ENCODE data around the gene COMMD10. TPM values are rescaled to one million over a fixed set of nuclear protein-coding genes. Genes with fewer than 3 reads are reported as not detected.

Gene COMMD10
- total RNA-seq, 3 donors from 2014 or later: 37.6 to 57.8 (median 54.1) TPM

- TF ChIP-seq POLR2AphosphoS5 (IDR thresholded peaks at IDR 0.05) (no peak), POLR2A (IDR thresholded peaks at IDR 0.05) (no peak), CTCF (IDR thresholded peaks at IDR 0.05) (no peak)
- H3K4me1 ChIP-seq: no peaks in the 10 kb centered on the region
- no peaks in the 10 kb centered on the region for H3K27me3 ChIP-seq
- H3K4me3 ChIP-seq: no peak overlapping the region
- H3K9me3 ChIP-seq: peaks cover 0 to 26% of the 10 kb centered on the region in 2 donors
- no peak for DNase-seq (ENCODE audit: low spot score in 2 of 2)
- intact Hi-C loops (cut with DNase I; ENCODE audit: low total_unique reads): no loop called here
- no peaks in the 10 kb centered on the region for H3K36me3 ChIP-seq
- H3K27ac ChIP-seq: no peak overlapping the region
These were observed 195.5 kb downstream of the COMMD10 start for GRCh38 chr5:116280149-116280803.

GRCh38 chr5:116281309-116281708 is 196.5 kb downstream of the COMMD10 start:
- intact Hi-C loops (cut with DNase I; ENCODE audit: low total_unique reads): no loop called here

GRCh38 chr5:116288524-116288923 is 203.7 kb downstream of the COMMD10 start:
- H3K36me3 ChIP-seq: peaks cover 6% of the 10 kb centered on the region
- H3K4me1 ChIP-seq: no peaks in the 10 kb centered on the region
- H3K27me3 ChIP-seq: no peaks in the 10 kb centered on the region
- no peak overlapping the region for H3K4me3 ChIP-seq
- H3K27ac ChIP-seq: no peak overlapping the region
- TF ChIP-seq CTCF (IDR thresholded peaks at IDR 0.05) (no peak), POLR2AphosphoS5 (IDR thresholded peaks at IDR 0.05) (no peak), POLR2A (IDR thresholded peaks at IDR 0.05) (no peak)
- intact Hi-C loops (cut with DNase I; ENCODE audit: low total_unique reads): no loop called here
- H3K9me3 ChIP-seq: peaks cover 13 to 22% of the 10 kb centered on the region in 2 donors
- DNase-seq (ENCODE audit: low spot score in 2 of 2): no peak

More at GRCh38 chr5:116281309-116281708, 196.5 kb downstream of the COMMD10 start:
- Histone ChIP-seq H3K4me3 (no peak overlapping the region), H3K27me3 (no peaks in the 10 kb centered on the region), H3K9me3 (peaks cover 0 to 18% of the 10 kb centered on the region in 2 donors), H3K27ac (no peak overlapping the region), H3K4me1 (no peaks in the 10 kb centered on the region), H3K36me3 (no peaks in the 10 kb centered on the region)
- TF ChIP-seq CTCF (IDR thresholded peaks at IDR 0.05) (no peak), POLR2AphosphoS5 (IDR thresholded peaks at IDR 0.05) (no peak), POLR2A (IDR thresholded peaks at IDR 0.05) (no peak)
- no peak for DNase-seq (ENCODE audit: low spot score in 2 of 2)

GRCh38 chr5:116289276-116289675 is 204.5 kb downstream of the COMMD10 start:
- Histone ChIP-seq H3K27ac (no peak overlapping the region), H3K4me3 (no peak overlapping the region), H3K36me3 (peaks cover 6% of the 10 kb centered on the region), H3K27me3 (no peaks in the 10 kb centered on the region), H3K9me3 (peaks cover 13 to 22% of the 10 kb centered on the region in 2 donors), H3K4me1 (no peaks in the 10 kb centered on the region)
- DNase-seq (ENCODE audit: low spot score in 2 of 2): no peak
- intact Hi-C loops (cut with DNase I; ENCODE audit: low total_unique reads): no loop called here
- TF ChIP-seq POLR2AphosphoS5 (IDR thresholded peaks at IDR 0.05): no peak
- no peak for TF ChIP-seq CTCF (IDR thresholded peaks at IDR 0.05)
- no peak for TF ChIP-seq POLR2A (IDR thresholded peaks at IDR 0.05)

- TF ChIP-seq POLR2AphosphoS5 (IDR thresholded peaks at IDR 0.05) (no peak), CTCF (IDR thresholded peaks at IDR 0.05) (no peak), POLR2A (IDR thresholded peaks at IDR 0.05) (no peak)
- Histone ChIP-seq H3K4me1 (no peaks in the 10 kb centered on the region), H3K36me3 (peaks cover 6% of the 10 kb centered on the region), H3K4me3 (no peak overlapping the region), H3K9me3 (peaks cover 13 to 22% of the 10 kb centered on the region in 2 donors), H3K27ac (no peak overlapping the region), H3K27me3 (no peaks in the 10 kb centered on the region)
- intact Hi-C loops (cut with DNase I; ENCODE audit: low total_unique reads): no loop called here
- DNase-seq (ENCODE audit: low spot score in 2 of 2): no peak
These were observed 206.4 kb downstream of the COMMD10 start for GRCh38 chr5:116291271-116291670.
